Left cardiac atrium (tissue), 4 donors: ENCODE measurements around the gene NME5. TPM values are rescaled to one million over a fixed set of nuclear protein-coding genes. Genes with fewer than 3 reads are reported as not detected.
"Not testable (repeated sequence)": the region's sequence is repeated elsewhere in the genome, so short reads cannot be mapped to it uniquely, and the experiment has no call there.

Experiments
- ATAC-seq, 2 donors: fragments of 200-7000 bp; cut with Tn5 transposase; one replicate each; pipeline ENCODE4 v1.9.1; 2020; ENCODE audit warnings: mild to moderate bottlenecking in 2 of 2, moderate library complexity in 2 of 2
- DNase-seq: peaks from one replicate; pipeline ENCODE4 v3.0.0-alpha.2; 2020
- intact Hi-C, 2 donors: fragments of 100-400 bp; cut with DNase I; formaldehyde crosslinking; loops; one replicate each; pipeline versions ENCODE4 v1.14.1 to v1.15.1; 2022 to 2023
- total RNA-seq, 2 donors: library from RNA; stranded (reverse); fragmentation: NEBNext Ultra II Directional; extraction: Animal tissue kit (Norgen Biotek cat#: 25700); gene quantifications; one replicate each; pipeline ENCODE4 v1.2.1, GENCODE V29; 2021
- donor health status: DM: no; HTN: yes; CAD: no.
- donor health status: DM: no; HTN: yes; CAD: no; lungs with severe emphysema.
- donor health status: DM: yes; HTN: yes; CAD: no.
- donor health status: Dilated cardiomyopathy.

The NME5 gene
- total RNA-seq, 2 donors from 2014 or later: 1.9 to 2.7 TPM

DNA sequence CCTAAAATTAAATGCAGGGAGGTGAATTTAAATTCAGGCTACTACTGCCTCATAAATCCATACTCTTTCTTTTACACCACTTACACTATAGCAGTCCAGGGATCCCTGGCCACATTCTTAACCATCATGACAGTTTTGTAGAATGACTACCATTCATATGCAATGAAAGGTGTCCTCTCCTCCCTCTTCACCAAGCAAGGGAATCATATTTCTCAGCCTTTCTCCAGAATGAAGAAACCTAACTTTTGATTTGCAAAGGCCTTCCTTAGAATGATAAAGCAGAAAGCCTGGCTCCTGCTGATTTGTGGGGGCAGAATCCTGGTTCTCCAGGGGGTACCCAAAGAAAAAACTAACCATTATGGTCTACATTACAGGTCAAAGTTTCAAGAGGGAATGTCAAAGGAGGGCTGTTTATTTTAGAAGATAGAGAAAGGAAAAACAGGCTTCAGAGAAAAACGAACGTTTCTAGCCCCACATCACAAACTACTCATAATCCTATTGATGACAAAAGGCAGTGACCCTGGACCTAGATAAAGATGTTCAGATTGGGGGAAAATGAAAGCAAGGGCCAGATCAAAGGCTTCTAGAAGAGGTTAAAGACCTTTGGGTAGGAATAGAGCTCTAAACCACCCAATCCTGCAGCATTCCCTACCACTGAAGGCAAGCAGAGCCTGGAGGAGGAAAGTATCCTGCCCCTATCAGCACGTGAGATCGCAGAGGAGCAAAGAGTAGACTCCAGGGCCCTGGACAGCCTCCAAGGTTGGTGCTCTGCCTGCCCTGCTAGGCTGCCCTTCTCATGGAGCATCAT lies 43.9 kb downstream of the NME5 start:
- DNase-seq: no peak
- intact Hi-C loops: no loop called here
- ATAC-seq: no peak

DNA sequence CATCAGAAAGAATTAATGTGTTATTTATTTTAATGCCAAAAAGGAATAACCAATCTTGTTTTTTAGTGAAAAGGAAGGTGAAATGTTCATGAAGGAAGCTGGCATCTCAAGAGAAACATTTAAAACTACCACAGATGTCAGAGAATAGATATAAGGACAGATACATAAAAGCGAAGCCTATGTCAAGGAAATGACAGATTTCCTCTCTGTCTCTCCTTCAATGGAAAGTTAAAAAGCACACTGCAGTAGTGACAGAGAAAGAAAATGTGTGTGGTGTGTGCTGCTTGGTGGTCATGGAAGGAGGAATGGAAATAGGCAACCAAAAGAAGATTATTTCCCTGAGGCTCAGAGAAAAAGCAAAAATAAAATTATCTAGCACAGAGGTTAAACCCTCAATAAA lies 46.2 kb downstream of the NME5 start:
- ATAC-seq (no peak), DNase-seq (no peak)
- intact Hi-C loops: no loop called here

DNA sequence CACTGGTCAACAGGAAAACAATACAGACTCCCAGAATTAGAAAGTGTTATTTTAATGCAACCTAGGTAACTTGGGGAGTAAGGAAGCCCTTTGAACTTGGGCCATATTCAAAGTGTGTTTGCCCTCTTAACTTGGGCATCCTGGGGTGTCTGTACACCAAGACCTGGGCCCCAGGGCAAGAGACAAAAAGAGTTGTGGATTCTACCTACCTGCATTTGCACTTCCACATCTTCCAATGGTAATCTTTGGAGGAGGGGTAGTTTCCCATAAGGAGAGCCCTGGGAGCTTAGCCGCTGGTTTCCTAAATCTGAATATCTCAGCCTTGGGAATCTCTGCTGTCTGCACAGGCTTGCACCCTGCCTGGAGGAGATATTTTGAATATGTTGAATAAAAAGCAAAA lies 46.9 kb downstream of the NME5 start:
- intact Hi-C loops: no loop called here
- DNase-seq (no peak), ATAC-seq (no peak)

DNA sequence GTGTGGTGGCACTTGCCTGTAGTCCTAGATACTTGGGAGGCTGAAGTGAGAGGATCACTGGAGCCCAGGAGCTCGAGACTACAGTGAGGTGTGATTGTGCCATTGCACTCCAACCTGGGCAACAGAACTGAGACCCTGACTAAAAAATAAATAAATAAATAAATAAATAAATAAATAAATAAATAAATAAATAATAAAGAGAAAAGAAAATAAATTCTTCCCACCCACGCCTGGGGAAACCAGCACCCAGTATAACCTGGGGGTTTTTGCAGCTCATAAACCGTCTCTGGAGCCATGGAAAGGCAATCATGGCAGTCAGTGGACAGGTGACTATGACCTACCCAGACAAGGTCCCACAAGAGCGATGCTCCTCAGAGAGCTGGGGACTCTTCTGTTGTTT lies 47.5 kb downstream of the NME5 start:
- no peak for DNase-seq
- no peak for ATAC-seq
- intact Hi-C loops: no loop called here

DNA sequence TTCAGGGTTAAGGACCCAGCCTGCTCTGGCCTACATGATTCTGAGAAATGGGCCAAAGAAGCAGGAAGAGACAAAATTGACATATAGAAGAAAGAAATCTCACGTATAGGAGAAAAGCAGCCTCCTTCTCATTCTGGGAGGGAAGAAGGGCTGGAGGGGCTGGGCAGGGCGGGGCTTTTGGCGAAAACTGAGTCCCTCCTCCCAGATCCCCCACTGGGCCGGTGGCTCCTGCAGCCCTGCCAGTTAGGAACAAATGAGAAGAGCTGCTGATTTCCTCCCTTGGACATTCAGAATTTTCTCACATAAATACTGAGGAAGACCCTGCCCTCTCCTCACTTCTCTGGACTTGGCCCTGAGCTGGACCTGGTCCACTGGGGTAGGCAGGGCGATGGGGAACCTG lies 55.5 kb downstream of the NME5 start, which contains the start of gene WNT8A:
Gene WNT8A (plus strand): TSS at position 332 of the 400 bp plus-strand sequence. CDS start 95 bp downstream, outside the sequence.
- ATAC-seq (no peak), DNase-seq (no peak)
- intact Hi-C loops: loop anchor here in 1 of 2 donors (5.0 kb wide), 1 partner anchor 49 kb away; no protein-coding TSS in a partner anchor

DNA sequence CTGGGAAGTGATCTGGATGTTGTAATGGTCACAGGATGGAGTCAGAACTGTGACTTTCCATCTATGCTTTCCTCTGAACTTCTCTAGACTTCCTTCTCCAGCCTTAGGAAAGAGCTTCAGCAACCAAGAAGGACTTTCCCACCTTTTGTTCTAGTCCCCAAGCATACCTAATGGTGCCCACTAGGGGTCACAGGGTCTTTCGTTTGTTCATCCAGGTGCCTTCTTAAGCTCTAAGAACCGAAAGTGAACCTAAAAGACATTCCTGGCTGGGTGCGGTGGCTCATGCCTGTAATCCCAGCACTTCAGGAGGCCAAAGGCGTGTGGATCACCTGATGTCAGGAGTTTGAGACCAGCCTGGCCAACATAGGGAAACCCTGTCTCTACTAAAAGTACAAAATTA lies 57.2 kb downstream of the NME5 start:
- DNase-seq (no peak), ATAC-seq (no peak)
- intact Hi-C loops: loop anchor here in 1 of 2 donors (5.0 kb wide), 1 partner anchor 50 kb away; no protein-coding TSS in a partner anchor

DNA sequence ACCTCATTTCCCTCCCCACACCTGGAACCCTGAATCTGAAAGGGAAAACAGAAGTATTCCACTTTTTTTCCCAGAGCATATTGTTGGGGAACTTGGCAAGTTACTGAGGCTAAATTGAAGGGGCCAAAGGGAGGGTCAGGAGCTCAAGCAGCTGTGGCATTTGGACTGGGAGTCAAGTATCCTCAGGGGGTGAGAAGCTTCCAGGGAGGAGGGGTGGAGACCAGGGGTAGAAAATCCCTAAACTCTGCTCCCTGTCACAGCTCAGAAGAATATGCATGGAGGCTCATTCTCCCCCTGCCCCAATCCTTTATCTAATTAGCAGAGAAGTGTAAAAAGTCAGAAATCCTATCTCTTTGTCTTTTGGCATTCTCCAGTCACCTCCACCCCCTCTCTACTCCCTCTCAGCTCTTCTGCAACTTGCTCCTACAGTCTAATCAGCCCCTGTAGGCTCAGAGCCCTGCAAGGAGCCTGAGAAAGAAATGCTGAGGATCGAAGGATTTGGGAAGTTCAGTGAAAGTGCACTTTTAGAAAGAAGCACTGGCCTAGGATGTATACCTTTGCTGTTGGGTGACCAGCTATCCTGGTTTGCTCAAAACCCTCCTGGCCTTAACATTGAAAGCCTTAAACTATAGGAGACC lies 61.1 kb downstream of the NME5 start:
- ATAC-seq: no peak
- intact Hi-C loops: no loop called here
- DNase-seq: no peak

DNA sequence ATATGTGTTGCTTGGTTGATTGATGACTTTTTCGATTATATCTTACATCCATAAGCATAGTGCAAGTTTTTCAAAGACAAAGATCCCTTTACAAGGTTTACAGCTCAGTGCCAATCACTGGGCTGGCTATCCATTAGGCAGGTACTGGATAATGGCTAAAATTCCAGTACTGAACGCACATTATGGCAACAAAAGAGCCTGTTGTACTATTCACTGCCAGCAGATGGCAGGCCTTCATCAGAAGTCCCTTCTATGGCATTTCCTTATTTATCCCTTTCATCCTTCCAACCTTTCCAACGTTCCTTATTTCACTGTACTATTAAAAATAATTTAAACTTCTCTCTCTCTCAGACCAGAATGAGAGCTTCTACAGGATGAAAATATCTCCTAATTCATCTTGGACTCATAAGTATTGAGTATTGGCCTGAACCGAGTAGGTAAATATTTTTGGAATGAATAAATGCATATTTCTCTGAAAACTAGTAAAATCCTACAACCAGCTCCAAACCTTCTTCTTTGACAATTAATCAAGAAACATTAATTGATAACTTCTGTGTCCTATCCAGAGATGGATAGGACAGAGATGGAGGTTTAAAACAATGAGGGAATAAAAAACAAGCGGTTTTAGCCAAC lies 62.0 kb downstream of the NME5 start:
- intact Hi-C loops: loop anchor here in 1 of 2 donors (2.0 kb wide), 1 partner anchor 56 kb away; no protein-coding TSS in a partner anchor
- DNase-seq: peak; percentile 68
- peak; percentile 61 to 68 for ATAC-seq

DNA sequence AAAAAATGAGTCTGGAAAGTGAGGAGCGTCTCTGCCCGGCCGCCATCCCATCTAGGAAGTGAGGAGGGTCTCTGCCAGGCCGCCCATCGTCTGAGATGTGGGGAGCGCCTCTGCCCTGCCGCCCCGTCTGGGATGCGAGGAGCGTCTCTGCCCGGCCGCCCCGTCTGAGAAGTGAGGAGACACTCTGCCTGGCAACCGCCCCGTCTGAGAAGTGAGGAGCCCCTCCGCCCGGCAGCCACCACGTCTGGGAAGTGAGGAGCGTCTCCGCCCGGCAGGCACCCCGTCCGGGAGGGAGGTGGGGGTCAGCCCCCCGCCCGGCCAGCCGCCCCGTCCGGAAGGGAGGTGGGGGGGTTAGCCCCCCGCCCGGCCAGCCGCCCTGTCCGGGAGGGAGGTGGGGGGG lies 69.2 kb downstream of the NME5 start:
- intact Hi-C loops, DNase-seq, ATAC-seq: not testable (repeated sequence)

DNA sequence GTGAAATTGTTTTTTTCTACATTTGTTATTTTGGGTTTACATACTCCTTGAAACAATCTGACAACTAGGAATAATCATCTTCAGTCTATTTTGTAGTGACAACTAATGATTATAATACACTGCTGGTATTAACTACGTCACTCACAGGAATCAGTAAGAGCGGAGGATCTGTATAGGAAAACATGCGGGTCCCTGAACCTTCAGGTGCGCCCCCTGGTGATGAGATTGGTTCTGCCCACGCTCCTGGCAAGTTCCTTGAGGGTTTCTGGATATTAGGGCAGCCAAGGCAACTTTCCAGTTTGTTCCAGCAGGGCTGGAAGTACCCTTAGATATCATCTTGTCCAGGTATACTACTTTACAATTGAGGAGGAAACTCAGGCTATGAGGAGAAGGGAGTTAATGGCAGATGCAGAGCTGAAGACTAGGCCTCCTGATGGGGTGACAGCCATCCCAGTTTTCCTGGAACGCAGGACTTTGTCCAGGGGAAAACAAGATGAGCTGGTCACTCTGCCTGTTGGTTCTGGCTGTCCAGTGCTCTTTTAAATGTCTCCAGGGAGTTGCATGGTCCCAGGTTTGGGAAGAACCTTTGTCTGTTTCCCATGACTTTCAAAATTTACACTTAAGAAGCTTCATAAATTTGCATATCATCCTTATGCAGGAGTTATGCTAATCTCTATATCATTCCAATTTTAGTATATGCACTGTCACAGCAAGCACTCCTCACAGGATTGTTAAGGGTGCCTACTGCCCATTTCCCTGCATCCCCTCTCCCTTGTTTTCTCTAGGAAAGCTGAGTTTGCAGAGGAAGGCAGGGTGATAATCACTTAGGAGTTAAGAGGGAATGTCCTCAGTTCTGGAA lies 70.3 kb downstream of the NME5 start:
- ATAC-seq (peak; percentile 87 to 90), DNase-seq (peak; percentile 81)
- intact Hi-C loops: loop anchor here in 1 of 2 donors (1.0 kb wide), 1 partner anchor 33 kb away; no protein-coding TSS in a partner anchor

DNA sequence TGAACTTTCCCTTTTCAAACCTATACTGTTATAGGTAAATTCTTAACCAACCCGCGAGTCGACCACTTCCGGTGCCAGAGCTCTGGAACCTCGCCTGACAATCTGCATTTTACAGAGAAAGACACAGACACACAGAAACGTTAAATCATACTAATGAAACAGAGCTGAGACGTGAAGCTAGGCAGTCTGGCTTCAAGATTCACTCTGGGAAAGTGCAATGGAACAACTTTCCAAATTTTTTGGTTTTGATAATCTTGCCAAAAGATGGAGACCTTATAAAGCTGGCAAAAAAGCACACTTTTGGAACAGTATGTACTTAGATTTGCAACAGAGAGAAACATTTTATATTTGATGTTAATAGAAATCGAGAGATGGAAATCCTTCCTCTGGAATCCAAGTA lies 71.3 kb downstream of the NME5 start:
- DNase-seq (no peak), ATAC-seq (no peak)
- intact Hi-C loops: loop anchor here in 1 of 2 donors (1.0 kb wide), 1 partner anchor 32 kb away; no protein-coding TSS in a partner anchor

Other genes starting within 250 kb of the NME5 start
- under 1 TPM; 0.24 to 0.52 TPM for gene PKD2L2, start 250.0 kb downstream of the NME5 start, total RNA-seq
- 10 to 100 TPM; 28.1 to 34.7 TPM for gene FAM13B, start 106.3 kb downstream of the NME5 start, total RNA-seq
- not detected for gene WNT8A, start 55.4 kb downstream of the NME5 start, total RNA-seq
- 10 to 100 TPM; 19.8 to 34.7 TPM for gene BRD8, start 39.2 kb upstream of the NME5 start, total RNA-seq
- 1 to 10 TPM in 1 of 2 donors, under 1 TPM in 1; 0.13 to 1.1 TPM for gene KIF20A, start 39.7 kb upstream of the NME5 start, total RNA-seq
- 10 to 100 TPM; 15.3 to 18.0 TPM for gene CDC23, start 73.9 kb upstream of the NME5 start, total RNA-seq
- gene GFRA3, start 135.2 kb upstream of the NME5 start, total RNA-seq: 1 to 10 TPM in 1 of 2 donors, under 1 TPM in 1; 0.92 to 1.7 TPM
- gene CDC25C, start 192.4 kb upstream of the NME5 start, total RNA-seq: under 1 TPM in 1 of 2 donors, not detected in 1; 0.21 TPM
- 10 to 100 TPM; 17.8 to 20.0 TPM for gene FAM53C, start 198.8 kb upstream of the NME5 start, total RNA-seq
- gene KDM3B, start 213.3 kb upstream of the NME5 start, total RNA-seq: 10 to 100 TPM; 33.9 to 39.8 TPM